Panc1 (cell line): ENCODE measurements around the gene RAB6D. TPM values are rescaled to one million over a fixed set of nuclear protein-coding genes. Genes with fewer than 3 reads are reported as not detected.

ENCODE experiments used
- ATAC-seq: fragments of 200-7000 bp; cut with Tn5 transposase; 2 replicates; pipeline ENCODE4 v1.9.1; 2020; ENCODE audit warnings: mild to moderate bottlenecking, moderate library complexity
- BruUV-seq: library from RNA; stranded (reverse); fragments of 400-500 nt; replicated peaks from 2 replicates; lab custom pipeline; 2021; lab: Mats Ljungman, UMichigan
- CTCF ChIA-PET: fragments of 300-600 bp; sonication (Branson Sonifier 250); formaldehyde crosslinking; loops from one replicate; lab custom pipeline; 2022; ENCODE audit warnings: antibody characterized with exemption; lab: Charles Lee
- POLR2A ChIA-PET: fragments of 300-600 bp; sonication (Branson Sonifier 250); formaldehyde crosslinking; loops from one replicate; lab custom pipeline; 2022; ENCODE audit warnings: antibody characterized with exemption; lab: Charles Lee
- DNase-seq: peaks from one replicate; pipeline ENCODE4 v3.0.0-alpha.2; 2010; ENCODE audit warnings: low read depth, low spot score
- H3K27ac ChIP-seq: 2 replicates; pipeline ENCODE4 v1.5.1; 2011; ENCODE audit warnings: mild to moderate bottlenecking, low read length, inconsistent platforms
- H3K27me3 ChIP-seq: fragments of 200-500 bp; sonication (Bioruptor generic); 2 replicates; pipeline ENCODE4 v1.6.0; 2014; ENCODE audit warnings: low read length, inconsistent platforms; ENCODE audit not compliant: control insufficient read depth, insufficient read depth
- H3K36me3 ChIP-seq: fragments of 200-500 bp; sonication (Bioruptor generic); 2 replicates; pipeline ENCODE4 v1.5.1; 2014; ENCODE audit warnings: inconsistent platforms, mild to moderate bottlenecking, low read length, moderate library complexity; ENCODE audit not compliant: control insufficient read depth, insufficient read depth
- H3K4me1 ChIP-seq: 2 replicates; pipeline ENCODE4 v1.5.1; 2011; ENCODE audit warnings: inconsistent platforms, mild to moderate bottlenecking, low read length, moderate library complexity; ENCODE audit not compliant: control insufficient read depth, insufficient read depth
- H3K4me3 ChIP-seq, 2 experiments: 2 replicates each; pipeline ENCODE4 v1.5.1; 2011 to 2012; ENCODE audit warnings: low read depth in 2 of 2, low read length in 2 of 2, mild to moderate bottlenecking in 2 of 2, inconsistent platforms in 1 of 2, moderate library complexity in 1 of 2
- H3K9me3 ChIP-seq: fragments of 200-500 bp; sonication (Bioruptor generic); 2 replicates; pipeline ENCODE4 v1.5.1; 2014; ENCODE audit warnings: low read depth, mild to moderate bottlenecking, inconsistent platforms, low read length, moderate library complexity; ENCODE audit not compliant: control insufficient read depth, insufficient read depth
- CTCF ChIP-seq: fragments of 450-650 bp; IDR thresholded peaks from 2 replicates; pipeline ENCODE4 v1.5.1; 2017; ENCODE audit warnings: mild to moderate bottlenecking
- POLR2AphosphoS5 ChIP-seq: IDR thresholded peaks from 2 replicates; pipeline ENCODE4 v1.6.1; 2012; ENCODE audit warnings: mild to moderate bottlenecking, low read depth, low read length, moderate library complexity
- REST ChIP-seq, 2 experiments: IDR thresholded peaks; 2 replicates each; pipeline ENCODE4 v1.6.1; 2011 to 2012; ENCODE audit warnings: low read depth in 2 of 2, control low read depth in 1 of 2, low read length in 1 of 2, mild to moderate bottlenecking in 1 of 2, moderate library complexity in 1 of 2; ENCODE audit not compliant: insufficient read depth in 1 of 2
- TCF7L2 ChIP-seq: IDR thresholded peaks from 2 replicates; pipeline ENCODE4 v1.6.1; 2011; ENCODE audit warnings: mild to moderate bottlenecking, low read depth, low read length, inconsistent platforms
- in situ Hi-C: cut with HindIII; loops from 2 replicates; pipeline ENCODE4 v1.10.0; 2016; ENCODE audit warnings: low sequenced_read_pairs, low pct_unique_long_range_greater_than_20kb
- intact Hi-C: fragments of 100-400 bp; cut with micrococcal nuclease; formaldehyde crosslinking; loops from one replicate; pipeline ENCODE4 v1.10.0; 2022; ENCODE audit not compliant: unreplicated experiment
- total RNA-seq: library from RNA; stranded (reverse); gene quantifications from one replicate; pipeline ENCODE4 v1.2.1, GENCODE V29; 2021; ENCODE audit not compliant: unreplicated experiment

RAB6D gene
- total RNA-seq, 1 experiment from 2014 or later: not detected

- no peak for DNase-seq
- Histone ChIP-seq H3K4me1 (peaks cover 6% of the 10 kb centered on the region; the same call in 1 of the 2 replicates), H3K36me3 (no peaks in the 10 kb centered on the region), H3K9me3 (no peaks in the 10 kb centered on the region), H3K4me3 (no peak overlapping the region), H3K27ac (no peak overlapping the region), H3K27me3 (peaks cover 10% of the 10 kb centered on the region; the same call in 1 of the 2 replicates)
- TF ChIP-seq CTCF (no peak), REST (IDR thresholded peaks at IDR 0.05; ENCODE audit: insufficient read depth in 1 of 2, low read depth in 2 of 2, low read length in 1 of 2) (no peak), POLR2AphosphoS5 (no peak), TCF7L2 (no peak)
- intact Hi-C loops (no loop called here), in situ Hi-C loops (no loop called here)
- ATAC-seq: no peak
- POLR2A ChIA-PET: no interaction called here
- CTCF ChIA-PET: no interaction called here
- BruUV-seq: no TSS peak
Measured at GRCh38 chr2:131408778-131409177, 44.8 kb upstream of the RAB6D start.

GRCh38 chr2:131408207-131408606 lies 44.2 kb upstream of the RAB6D start:
- CTCF ChIA-PET: no interaction called here
- H3K27me3 ChIP-seq: peaks cover 10% of the 10 kb centered on the region; the same call in 1 of the 2 replicates
- ATAC-seq: no peak

More at GRCh38 chr2:131408207-131408606, 44.2 kb upstream of the RAB6D start:
- POLR2A ChIA-PET: no interaction called here
- intact Hi-C loops (no loop called here), in situ Hi-C loops (no loop called here)
- Histone ChIP-seq H3K36me3 (no peaks in the 10 kb centered on the region), H3K4me1 (peaks cover 3% of the 10 kb centered on the region; the same call in 1 of the 2 replicates), H3K9me3 (no peaks in the 10 kb centered on the region), H3K27ac (no peak overlapping the region), H3K4me3 (no peak overlapping the region)
- no TSS peak for BruUV-seq
- no peak for DNase-seq
- TF ChIP-seq CTCF (no peak), REST (IDR thresholded peaks at IDR 0.05; ENCODE audit: insufficient read depth in 1 of 2, low read depth in 2 of 2, low read length in 1 of 2) (no peak)
